Measurements from ENCODE around the gene WBP1L.

Gene WBP1L

DNA sequence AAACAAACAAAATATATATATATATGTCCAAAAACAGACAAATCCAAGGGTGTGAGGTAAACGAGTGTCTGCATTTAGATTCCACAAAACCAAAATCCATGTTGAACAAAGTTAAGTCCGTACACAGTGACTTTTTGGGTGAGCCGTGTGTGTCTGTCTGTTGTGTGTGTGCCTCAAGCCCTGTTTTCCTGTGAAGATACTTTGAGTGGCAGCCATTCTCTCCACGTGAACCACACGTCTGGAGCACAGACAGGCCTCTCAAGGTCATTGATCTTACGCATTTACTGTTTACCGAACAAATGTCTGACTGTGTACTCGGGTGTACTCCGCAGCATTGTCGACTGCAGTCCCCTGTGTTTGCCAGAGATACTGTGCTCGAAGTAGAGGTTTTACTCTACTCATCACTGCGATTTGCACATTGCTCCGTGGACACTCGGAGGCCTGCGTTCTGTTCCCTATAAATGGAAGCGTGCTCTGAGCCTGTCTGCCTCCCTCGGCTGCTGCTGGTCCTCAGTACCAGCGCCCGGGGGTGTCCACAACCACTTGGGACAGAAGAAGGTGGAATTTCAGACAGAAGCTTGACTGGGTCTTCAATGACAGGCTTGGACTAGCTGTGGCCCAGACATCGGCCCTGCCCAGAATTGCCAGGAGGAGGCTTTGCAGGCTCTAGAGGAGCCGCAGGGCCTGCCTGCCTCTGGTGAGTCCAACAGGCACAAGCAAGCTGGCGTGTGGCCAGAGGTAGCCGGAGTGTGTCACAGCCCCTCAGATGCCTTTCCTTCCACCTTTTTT, 71.3 kb downstream of the WBP1L start:
- Histone ChIP-seq H4K91ac (ENCODE audit: low read depth, low read length) (peak overlapping the region; percentile 36), H3K36me3 (ENCODE audit: control insufficient read depth in 1 of 2, insufficient read depth in 2 of 2, low read length in 2 of 2) (peaks cover 38 to 46% of the 10 kb centered on the region in 2 experiments), H2AK5ac (ENCODE audit: low read length) (peak overlapping the region; percentile 65), H3K18ac (ENCODE audit: low read length) (peak overlapping the region; percentile 42), H3K4me2 (ENCODE audit: low read length) (no peak overlapping the region), H4K12ac (ENCODE audit: low read depth, low read length) (no peak overlapping the region), H3K9me3 (ENCODE audit: insufficient read depth, low read depth, low read length) (no peaks in the 10 kb centered on the region), H2BK12ac (ENCODE audit: low read length) (peak overlapping the region; percentile 47), H3K79me2 (ENCODE audit: control insufficient read depth, insufficient read depth, low read length, poor library complexity) (peaks cover 4% of the 10 kb centered on the region), H3K79me1 (ENCODE audit: low read length) (peaks cover 21% of the 10 kb centered on the region), H3K4me1 (ENCODE audit: control insufficient read depth in 1 of 2, insufficient read depth in 2 of 2, low read length in 2 of 2) (peaks cover 36 to 40% of the 10 kb centered on the region in 2 experiments), H3K27me3 (ENCODE audit: insufficient read depth, low read length) (no peaks in the 10 kb centered on the region), H2BK120ac (ENCODE audit: insufficient read depth, low read length, poor library complexity) (no peak overlapping the region), H3K27ac (ENCODE audit: low read depth, low read length) (peak overlapping the region; percentile 5), H3K4me3 (ENCODE audit: low read depth, low read length) (no peak overlapping the region), H4K8ac (ENCODE audit: low read depth, low read length) (peak overlapping the region; percentile 44), H2BK5ac (ENCODE audit: low read depth, low read length, poor library complexity) (peak overlapping the region; percentile 16), H3K14ac (ENCODE audit: low read length) (peak overlapping the region; percentile 7), H3K4ac (ENCODE audit: low read depth, low read length) (no peak overlapping the region), H3K9ac (ENCODE audit: low read length) (no peak overlapping the region), H2AFZ (ENCODE audit: insufficient read depth, low read length, poor library complexity) (peak overlapping the region; percentile 8), H3K23ac (ENCODE audit: low read length) (no peak overlapping the region)
- WGBS (ENCODE audit: extremely low coverage, insufficient coverage, insufficient read length): no CpG with 5 or more reads among the region's 23 CpGs
- DNase-seq: peak; percentile 29 to 53

DNA sequence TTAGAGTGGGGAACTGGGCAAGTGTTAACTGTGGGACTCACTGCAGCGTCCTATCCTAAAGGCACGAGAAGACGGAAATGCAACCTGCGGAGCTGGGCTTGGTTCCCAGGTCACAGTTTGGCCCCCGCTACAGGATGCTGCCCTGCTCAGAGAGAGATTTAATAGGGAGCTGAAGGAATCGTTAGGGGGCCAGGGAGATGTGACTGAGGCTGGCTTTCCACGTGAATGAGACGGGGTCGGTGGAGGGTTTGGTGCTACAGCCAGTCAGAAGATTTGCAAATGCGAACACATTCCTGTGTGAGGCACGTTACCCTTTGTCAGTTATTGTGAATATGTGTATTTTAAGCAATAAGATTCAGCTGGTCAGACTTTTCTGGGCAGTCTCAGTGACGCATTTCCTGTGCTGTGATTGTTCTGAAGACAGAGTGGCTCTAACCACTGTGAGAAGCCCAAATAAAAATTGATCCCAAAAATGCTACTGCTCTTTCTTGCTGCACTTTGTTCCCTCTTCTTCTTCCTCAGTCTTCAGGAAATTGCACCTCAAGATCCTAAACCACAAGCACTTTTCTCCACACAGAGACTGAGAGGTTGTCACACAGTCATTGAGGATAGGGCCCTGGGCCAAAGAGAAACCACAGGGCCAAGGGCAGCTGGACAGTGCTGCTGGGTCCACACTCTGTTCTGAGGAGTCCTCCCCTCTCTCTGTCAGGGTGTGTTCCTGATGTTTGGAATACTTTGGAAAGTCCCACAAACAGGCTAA, 72.2 kb downstream of the WBP1L start:
- Histone ChIP-seq H3K79me2 (ENCODE audit: control insufficient read depth, insufficient read depth, low read length, poor library complexity) (peaks cover 4% of the 10 kb centered on the region), H3K14ac (ENCODE audit: low read length) (peak overlapping the region; percentile 58), H3K9ac (ENCODE audit: low read length) (no peak overlapping the region), H3K4me2 (ENCODE audit: low read length) (no peak overlapping the region), H3K4me3 (ENCODE audit: low read depth, low read length) (no peak overlapping the region), H3K9me3 (ENCODE audit: insufficient read depth, low read depth, low read length) (no peaks in the 10 kb centered on the region), H3K79me1 (ENCODE audit: low read length) (peaks cover 21% of the 10 kb centered on the region), H3K4me1 (ENCODE audit: control insufficient read depth in 1 of 2, insufficient read depth in 2 of 2, low read length in 2 of 2) (peaks cover 36 to 40% of the 10 kb centered on the region in 2 experiments), H3K27ac (ENCODE audit: low read depth, low read length) (peak overlapping the region; percentile 61), H3K4ac (ENCODE audit: low read depth, low read length) (peak overlapping the region; percentile 14), H3K18ac (ENCODE audit: low read length) (peak overlapping the region; percentile 72), H2BK120ac (ENCODE audit: insufficient read depth, low read length, poor library complexity) (peak overlapping the region; percentile 36), H4K91ac (ENCODE audit: low read depth, low read length) (peak overlapping the region; percentile 60), H2BK12ac (ENCODE audit: low read length) (peak overlapping the region; percentile 74), H3K23ac (ENCODE audit: low read length) (no peak overlapping the region), H2AK5ac (ENCODE audit: low read length) (no peak overlapping the region), H2AFZ (ENCODE audit: insufficient read depth, low read length, poor library complexity) (no peak overlapping the region), H3K36me3 (ENCODE audit: control insufficient read depth in 1 of 2, insufficient read depth in 2 of 2, low read length in 2 of 2) (peaks cover 36 to 45% of the 10 kb centered on the region in 2 experiments), H3K27me3 (ENCODE audit: insufficient read depth, low read length) (no peaks in the 10 kb centered on the region), H4K8ac (ENCODE audit: low read depth, low read length) (peak overlapping the region; percentile 39), H2BK5ac (ENCODE audit: low read depth, low read length, poor library complexity) (peak overlapping the region; percentile 49), H4K12ac (ENCODE audit: low read depth, low read length) (peak overlapping the region; percentile 49)
- no CpG with 5 or more reads among the region's 12 CpGs for WGBS (ENCODE audit: extremely low coverage, insufficient coverage, insufficient read length)
- peak; percentile 23 to 45 for DNase-seq

DNA sequence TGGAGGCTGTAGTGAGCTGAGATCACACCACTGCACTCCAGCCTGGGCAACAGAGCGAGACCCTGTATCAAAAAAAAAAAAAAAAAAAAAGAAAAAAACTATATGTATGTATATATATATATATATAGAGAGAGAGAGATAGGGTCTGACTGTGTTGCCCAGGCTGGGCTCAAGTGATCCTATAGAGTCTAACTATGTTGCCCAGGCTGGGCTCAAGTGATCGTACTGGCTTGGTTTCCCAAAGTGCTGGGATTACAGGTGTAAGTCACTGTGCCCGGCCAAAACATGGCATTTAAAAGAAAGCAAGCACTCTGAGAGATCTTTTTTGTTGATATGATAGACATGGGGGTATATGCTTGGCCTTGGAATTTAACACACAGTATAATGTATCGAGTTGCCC, 73.4 kb downstream of the WBP1L start:
- Histone ChIP-seq H3K4me3 (ENCODE audit: low read depth, low read length) (no peak overlapping the region), H4K91ac (ENCODE audit: low read depth, low read length) (no peak overlapping the region), H4K12ac (ENCODE audit: low read depth, low read length) (no peak overlapping the region), H2BK12ac (ENCODE audit: low read length) (no peak overlapping the region), H2BK120ac (ENCODE audit: insufficient read depth, low read length, poor library complexity) (no peak overlapping the region), H2BK5ac (ENCODE audit: low read depth, low read length, poor library complexity) (no peak overlapping the region), H3K27ac (ENCODE audit: low read depth, low read length) (no peak overlapping the region), H2AFZ (ENCODE audit: insufficient read depth, low read length, poor library complexity) (no peak overlapping the region), H3K4me1 (ENCODE audit: control insufficient read depth in 1 of 2, insufficient read depth in 2 of 2, low read length in 2 of 2) (peaks cover 36 to 40% of the 10 kb centered on the region in 2 experiments), H3K9me3 (ENCODE audit: insufficient read depth, low read depth, low read length) (no peaks in the 10 kb centered on the region), H3K79me2 (ENCODE audit: control insufficient read depth, insufficient read depth, low read length, poor library complexity) (peaks cover 4% of the 10 kb centered on the region), H3K4ac (ENCODE audit: low read depth, low read length) (no peak overlapping the region), H3K27me3 (ENCODE audit: insufficient read depth, low read length) (no peaks in the 10 kb centered on the region), H3K23ac (ENCODE audit: low read length) (no peak overlapping the region), H3K36me3 (ENCODE audit: control insufficient read depth in 1 of 2, insufficient read depth in 2 of 2, low read length in 2 of 2) (peaks cover 25 to 33% of the 10 kb centered on the region in 2 experiments), H3K79me1 (ENCODE audit: low read length) (peaks cover 21% of the 10 kb centered on the region), H2AK5ac (ENCODE audit: low read length) (no peak overlapping the region), H4K8ac (ENCODE audit: low read depth, low read length) (no peak overlapping the region), H3K14ac (ENCODE audit: low read length) (no peak overlapping the region), H3K4me2 (ENCODE audit: low read length) (no peak overlapping the region), H3K18ac (ENCODE audit: low read length) (no peak overlapping the region), H3K9ac (ENCODE audit: low read length) (no peak overlapping the region)
- no CpG with 5 or more reads among the region's 4 CpGs for WGBS (ENCODE audit: extremely low coverage, insufficient coverage, insufficient read length)
- no peak for DNase-seq

DNA sequence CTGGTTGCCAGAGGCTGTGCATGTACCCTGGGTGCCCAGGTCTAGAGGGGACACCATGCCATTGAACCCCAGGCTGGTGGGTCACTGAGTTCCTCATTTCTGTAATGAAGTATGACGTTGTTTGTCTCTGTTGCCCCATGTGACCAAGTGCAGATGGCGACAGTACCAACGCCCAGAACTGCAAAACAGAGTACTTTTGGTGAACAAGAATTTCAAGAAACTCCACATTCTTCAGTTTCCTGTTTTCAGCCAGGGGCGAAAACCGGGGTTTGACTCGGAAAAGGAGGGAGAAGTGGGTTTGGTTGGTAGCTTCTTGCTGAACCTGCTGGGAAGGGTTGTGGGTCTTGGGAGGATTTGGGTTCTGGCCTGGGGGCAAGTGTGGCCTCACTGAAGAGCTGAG, 75.3 kb downstream of the WBP1L start:
- peak; percentile 73 to 97 for DNase-seq
- Histone ChIP-seq H3K4me3 (ENCODE audit: low read depth, low read length) (no peak overlapping the region), H3K14ac (ENCODE audit: low read length) (peak overlapping the region; percentile 52), H2BK12ac (ENCODE audit: low read length) (peak overlapping the region; percentile 90), H2BK120ac (ENCODE audit: insufficient read depth, low read length, poor library complexity) (peak overlapping the region; percentile 93), H2AK5ac (ENCODE audit: low read length) (no peak overlapping the region), H4K8ac (ENCODE audit: low read depth, low read length) (peak overlapping the region; percentile 89), H3K27me3 (ENCODE audit: insufficient read depth, low read length) (no peaks in the 10 kb centered on the region), H4K12ac (ENCODE audit: low read depth, low read length) (no peak overlapping the region), H3K9me3 (ENCODE audit: insufficient read depth, low read depth, low read length) (no peaks in the 10 kb centered on the region), H3K79me2 (ENCODE audit: control insufficient read depth, insufficient read depth, low read length, poor library complexity) (peaks cover 4% of the 10 kb centered on the region), H3K23ac (ENCODE audit: low read length) (no peak overlapping the region), H3K27ac (ENCODE audit: low read depth, low read length) (peak overlapping the region; percentile 80), H3K36me3 (ENCODE audit: control insufficient read depth in 1 of 2, insufficient read depth in 2 of 2, low read length in 2 of 2) (peaks cover 10 to 14% of the 10 kb centered on the region in 2 experiments), H3K79me1 (ENCODE audit: low read length) (peaks cover 21% of the 10 kb centered on the region), H3K4ac (ENCODE audit: low read depth, low read length) (peak overlapping the region; percentile 35), H3K18ac (ENCODE audit: low read length) (peak overlapping the region; percentile 30), H3K4me2 (ENCODE audit: low read length) (peak overlapping the region; percentile 36), H2AFZ (ENCODE audit: insufficient read depth, low read length, poor library complexity) (no peak overlapping the region), H3K9ac (ENCODE audit: low read length) (no peak overlapping the region), H3K4me1 (ENCODE audit: control insufficient read depth in 1 of 2, insufficient read depth in 2 of 2, low read length in 2 of 2) (peaks cover 31 to 35% of the 10 kb centered on the region in 2 experiments), H2BK5ac (ENCODE audit: low read depth, low read length, poor library complexity) (peak overlapping the region; percentile 74), H4K91ac (ENCODE audit: low read depth, low read length) (peak overlapping the region; percentile 83)
- WGBS (ENCODE audit: extremely low coverage, insufficient coverage, insufficient read length): no CpG with 5 or more reads among the region's 6 CpGs
